ENCODE data around the gene RAB3IL1. TPM values are rescaled to one million over a fixed set of nuclear protein-coding genes. Genes with fewer than 3 reads are reported as not detected.

The RAB3IL1 gene
- polyA plus RNA-seq, 3 donors, result 0.13 TPM; not detected in 2

DNA sequence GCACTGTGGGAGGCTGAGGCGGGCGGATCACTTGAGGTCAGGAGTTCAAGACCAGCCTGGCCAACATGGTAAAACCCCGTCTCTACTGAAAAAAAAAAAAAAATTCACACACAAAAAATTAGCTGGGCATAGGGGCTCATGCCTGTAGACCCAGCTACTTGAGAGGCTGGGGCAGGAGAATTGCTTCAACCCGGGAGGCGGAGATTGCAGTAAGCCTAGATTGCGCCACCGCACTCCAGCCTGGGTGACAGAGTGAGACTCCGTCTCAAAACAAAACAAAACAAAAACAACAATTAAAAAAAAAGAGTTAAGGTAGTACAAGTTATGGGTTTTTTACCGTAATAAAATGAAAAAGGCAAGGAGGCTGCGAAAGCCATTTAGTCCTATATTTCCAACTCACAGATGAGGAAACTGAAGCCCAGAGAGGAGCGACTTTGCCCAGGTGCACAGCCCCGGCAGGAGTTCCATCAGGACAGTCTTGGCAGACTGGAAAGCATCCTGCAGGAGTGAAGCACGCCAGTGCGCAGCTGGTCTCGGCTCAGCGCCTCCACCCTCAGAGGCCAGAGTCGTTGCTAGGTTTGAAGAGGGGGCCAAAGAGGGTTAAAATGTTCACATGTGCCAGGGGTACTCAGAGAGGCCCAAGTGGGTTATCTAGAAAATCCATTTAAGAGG is 22.2 kb downstream of the RAB3IL1 start:
- DNase-seq, result peak in 1 of 3 donors; percentile 26
- peaks cover 29% of the 10 kb centered on the region for H3K4me1 Mint-ChIP-seq
- intact Hi-C loops (cut with micrococcal nuclease), result no loop called here
- 92% methylated on average over 6 of the region's 17 CpGs for WGBS (ENCODE audit: insufficient coverage)
- peak overlapping the region in 2 of 7 donors; percentile 54 to 61 for H3K27ac Mint-ChIP-seq
- peaks cover 0 to 2% (median 0%) of the 10 kb centered on the region in 7 donors for H3K9me3 Mint-ChIP-seq
- peaks cover 7 to 16% (median 10%) of the 10 kb centered on the region in 3 donors for H3K27me3 Mint-ChIP-seq (ENCODE audit: low read depth in 3 of 3)
- no peak overlapping the region for H3K4me3 Mint-ChIP-seq
- Histone ChIP-seq H4K20me1 (ENCODE audit: insufficient read depth, low read length) (no peaks in the 10 kb centered on the region), H3K36me3 (replicated peaks in 1 of 2; ENCODE audit: control insufficient read depth in 1 of 2, insufficient read depth in 2 of 2, low read length in 2 of 2) (no peaks in the 10 kb centered on the region), H3K27ac (ENCODE audit: low read depth in 1 of 2, low read length in 2 of 2) (no peak overlapping the region), H3K79me2 (ENCODE audit: insufficient read depth, low read length) (no peaks in the 10 kb centered on the region), H3K9ac (ENCODE audit: insufficient read depth, low read length, poor library complexity, severe bottlenecking) (no peak overlapping the region), H3K4me2 (replicated peaks; ENCODE audit: extremely low read depth, low read length, poor library complexity, severe bottlenecking) (no peak overlapping the region), H3K27me3 (ENCODE audit: control insufficient read depth in 2 of 2, insufficient read depth in 2 of 2, low read length in 2 of 2) (peaks cover 0 to 18% of the 10 kb centered on the region in 2 donors), H3K9me3 (replicated peaks in 1 of 2; ENCODE audit: control insufficient read depth in 1 of 2, insufficient read depth in 1 of 2, low read length in 2 of 2) (no peaks in the 10 kb centered on the region), H3K4me1 (ENCODE audit: control insufficient read depth in 1 of 2, insufficient read depth in 2 of 2, low read length in 2 of 2) (peaks cover 12 to 35% of the 10 kb centered on the region in 2 donors), H3K4me3 (replicated peaks in 1 of 3; ENCODE audit: low read depth in 2 of 3, low read length in 3 of 3) (no peak overlapping the region), H2AFZ (ENCODE audit: insufficient read depth, low read depth, low read length, poor library complexity, severe bottlenecking) (no peak overlapping the region)
- TF ChIP-seq, protein P1, sequence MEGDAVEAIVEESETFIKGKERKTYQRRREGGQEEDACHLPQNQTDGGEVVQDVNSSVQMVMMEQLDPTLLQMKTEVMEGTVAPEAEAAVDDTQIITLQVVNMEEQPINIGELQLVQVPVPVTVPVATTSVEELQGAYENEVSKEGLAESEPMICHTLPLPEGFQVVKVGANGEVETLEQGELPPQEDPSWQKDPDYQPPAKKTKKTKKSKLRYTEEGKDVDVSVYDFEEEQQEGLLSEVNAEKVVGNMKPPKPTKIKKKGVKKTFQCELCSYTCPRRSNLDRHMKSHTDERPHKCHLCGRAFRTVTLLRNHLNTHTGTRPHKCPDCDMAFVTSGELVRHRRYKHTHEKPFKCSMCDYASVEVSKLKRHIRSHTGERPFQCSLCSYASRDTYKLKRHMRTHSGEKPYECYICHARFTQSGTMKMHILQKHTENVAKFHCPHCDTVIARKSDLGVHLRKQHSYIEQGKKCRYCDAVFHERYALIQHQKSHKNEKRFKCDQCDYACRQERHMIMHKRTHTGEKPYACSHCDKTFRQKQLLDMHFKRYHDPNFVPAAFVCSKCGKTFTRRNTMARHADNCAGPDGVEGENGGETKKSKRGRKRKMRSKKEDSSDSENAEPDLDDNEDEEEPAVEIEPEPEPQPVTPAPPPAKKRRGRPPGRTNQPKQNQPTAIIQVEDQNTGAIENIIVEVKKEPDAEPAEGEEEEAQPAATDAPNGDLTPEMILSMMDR (IDR thresholded peaks at IDR 0.05), result no peak
- no peaks in the 10 kb centered on the region for H3K36me3 Mint-ChIP-seq

DNA sequence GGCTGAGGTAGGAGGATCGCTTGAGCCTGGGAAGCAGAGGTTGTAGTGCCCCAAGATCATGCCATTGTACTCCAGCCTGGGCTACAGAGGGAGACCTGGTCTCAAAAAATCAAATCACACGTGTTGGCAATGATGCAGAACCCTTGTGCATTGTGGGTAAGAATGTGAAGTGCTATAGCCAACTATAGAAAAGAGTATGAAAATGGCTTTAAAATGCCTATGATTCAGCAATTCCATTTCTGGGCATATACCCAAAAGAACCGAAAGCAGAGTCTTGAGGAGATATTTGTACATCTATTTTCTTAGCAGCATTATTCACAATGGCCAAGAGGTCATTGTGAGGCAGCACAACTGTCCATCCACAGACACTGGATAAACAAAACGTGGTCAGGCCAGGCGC is 23.4 kb downstream of the RAB3IL1 start:
- H3K4me1 Mint-ChIP-seq, result peaks cover 26% of the 10 kb centered on the region
- Histone ChIP-seq H3K27me3 (ENCODE audit: control insufficient read depth in 2 of 2, insufficient read depth in 2 of 2, low read length in 2 of 2) (peaks cover 0 to 19% of the 10 kb centered on the region in 2 donors), H4K20me1 (ENCODE audit: insufficient read depth, low read length) (no peaks in the 10 kb centered on the region), H3K4me1 (ENCODE audit: control insufficient read depth in 1 of 2, insufficient read depth in 2 of 2, low read length in 2 of 2) (peaks cover 12 to 32% of the 10 kb centered on the region in 2 donors), H3K79me2 (ENCODE audit: insufficient read depth, low read length) (no peaks in the 10 kb centered on the region), H3K36me3 (replicated peaks in 1 of 2; ENCODE audit: control insufficient read depth in 1 of 2, insufficient read depth in 2 of 2, low read length in 2 of 2) (no peaks in the 10 kb centered on the region), H3K27ac (ENCODE audit: low read depth in 1 of 2, low read length in 2 of 2) (no peak overlapping the region), H3K4me3 (replicated peaks in 1 of 3; ENCODE audit: low read depth in 2 of 3, low read length in 3 of 3) (no peak overlapping the region), H3K9ac (ENCODE audit: insufficient read depth, low read length, poor library complexity, severe bottlenecking) (no peak overlapping the region), H3K4me2 (replicated peaks; ENCODE audit: extremely low read depth, low read length, poor library complexity, severe bottlenecking) (no peak overlapping the region), H2AFZ (ENCODE audit: insufficient read depth, low read depth, low read length, poor library complexity, severe bottlenecking) (no peak overlapping the region), H3K9me3 (replicated peaks in 1 of 2; ENCODE audit: control insufficient read depth in 1 of 2, insufficient read depth in 1 of 2, low read length in 2 of 2) (no peaks in the 10 kb centered on the region)
- no peaks in the 10 kb centered on the region for H3K36me3 Mint-ChIP-seq
- no peak overlapping the region for H3K27ac Mint-ChIP-seq
- DNase-seq, result peak in 1 of 3 donors; percentile 16
- peaks cover 0 to 2% (median 0%) of the 10 kb centered on the region in 7 donors for H3K9me3 Mint-ChIP-seq
- 59% methylated on average over 3 of the region's 5 CpGs for WGBS (ENCODE audit: insufficient coverage)
- intact Hi-C loops (cut with micrococcal nuclease), result loop anchor here in 1 of 2 donors (5.0 kb wide), 1 partner anchor 97 kb away; no protein-coding TSS in a partner anchor
- H3K4me3 Mint-ChIP-seq, result no peak overlapping the region
- TF ChIP-seq, protein P1 (IDR thresholded peaks at IDR 0.05), result no peak
- peaks cover 7 to 18% (median 13%) of the 10 kb centered on the region in 3 donors for H3K27me3 Mint-ChIP-seq (ENCODE audit: low read depth in 3 of 3)
